ENCODE results near the gene PLPP4. TPM values are rescaled to one million over a fixed set of nuclear protein-coding genes. Genes with fewer than 3 reads are reported as not detected.

The PLPP4 gene
- total RNA-seq, 1 experiment from 2014 or later, result not detected

DNA sequence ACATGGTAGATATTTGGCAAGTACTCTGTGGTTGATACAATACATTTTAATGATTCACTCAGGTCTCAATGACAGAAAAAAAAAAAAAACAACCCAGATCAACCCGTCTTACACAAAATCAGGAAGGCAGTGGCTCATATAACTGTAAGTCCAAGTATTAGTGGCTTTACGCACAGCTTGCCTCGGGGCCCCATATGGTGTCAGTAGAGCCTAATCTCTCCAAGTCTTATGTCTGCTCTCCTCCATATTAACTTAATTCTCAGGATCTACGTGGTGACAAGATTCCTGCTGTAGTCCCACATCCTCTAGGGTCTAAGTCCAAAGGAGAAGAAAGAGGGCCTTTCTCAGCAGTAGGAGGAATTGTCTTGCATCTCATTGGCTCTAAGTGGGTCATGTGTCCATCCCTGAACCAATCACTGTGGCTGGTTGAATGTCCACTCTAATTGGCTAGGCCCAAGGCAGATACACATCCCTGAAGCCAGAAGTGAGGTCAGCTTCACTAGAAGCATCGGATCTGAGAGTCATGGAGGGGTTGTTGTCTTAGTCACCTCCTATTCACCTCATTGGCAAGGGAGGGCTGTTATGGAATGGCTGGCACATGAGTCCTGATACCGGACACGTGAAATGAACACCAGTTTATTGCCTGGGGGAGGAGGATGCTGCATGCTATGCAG lies 20.5 kb upstream of the PLPP4 start:
- TF ChIP-seq CTCF (conservative IDR thresholded peaks at IDR 0.05), result no peak
- no peak for TF ChIP-seq EZH2 (IDR thresholded peaks at IDR 0.05; ENCODE audit: low read depth)
- H3K4me3 ChIP-seq, result no peak overlapping the region
- intact Hi-C loops (cut with micrococcal nuclease; ENCODE audit: unreplicated experiment), result no loop called here
- ChIA-PET POLR2A (ENCODE audit: unreplicated experiment) (no interaction called here), CTCF (no interaction called here)
- H3K9me3 ChIP-seq (ENCODE audit: insufficient read depth, low read depth), result no peaks in the 10 kb centered on the region
- no peak for DNase-seq
- no peak overlapping the region for H2AFZ ChIP-seq
- H3K4me1 ChIP-seq (replicated peaks; ENCODE audit: insufficient read depth), result no peaks in the 10 kb centered on the region
- H4K20me1 ChIP-seq (ENCODE audit: insufficient read depth), result no peaks in the 10 kb centered on the region
- no peak overlapping the region for H3K4me2 ChIP-seq
- H3K27me3 ChIP-seq (ENCODE audit: insufficient read depth, low read depth), result peaks cover 12% of the 10 kb centered on the region
- H3K9me2 ChIP-seq (ENCODE audit: insufficient read depth), result no peaks in the 10 kb centered on the region
- no TSS peak for BruUV-seq (replicated peaks)
- no peak overlapping the region for H3K27ac ChIP-seq
- no peaks in the 10 kb centered on the region for H3K79me2 ChIP-seq (ENCODE audit: low read depth)
- H3F3A ChIP-seq (ENCODE audit: insufficient read depth, low read depth), result no peaks in the 10 kb centered on the region
- H3K36me3 ChIP-seq (ENCODE audit: low read depth), result no peaks in the 10 kb centered on the region

DNA sequence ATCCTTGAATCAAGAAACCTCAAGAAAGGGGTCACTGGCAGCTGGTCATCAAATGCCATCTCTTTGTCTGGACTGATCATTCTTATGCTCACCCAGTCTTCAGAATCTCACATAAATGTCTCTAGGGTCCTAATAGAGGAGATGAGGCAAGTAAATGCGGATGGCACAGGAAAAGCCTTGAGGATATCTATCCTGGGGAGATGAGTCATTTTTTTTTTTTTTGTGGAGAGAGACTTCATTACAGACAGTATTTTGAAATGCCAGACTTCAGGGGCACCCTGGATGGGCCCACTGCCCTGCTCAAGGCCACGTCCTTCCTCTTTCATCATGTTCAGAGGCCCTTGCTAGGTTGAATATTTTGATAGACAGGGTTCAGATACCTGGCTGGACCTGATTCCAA lies 19.5 kb upstream of the PLPP4 start:
- Histone ChIP-seq H3K9me2 (ENCODE audit: insufficient read depth) (no peaks in the 10 kb centered on the region), H3K9me3 (ENCODE audit: insufficient read depth, low read depth) (no peaks in the 10 kb centered on the region), H3K27me3 (ENCODE audit: insufficient read depth, low read depth) (peaks cover 6% of the 10 kb centered on the region), H3K27ac (no peak overlapping the region), H3K4me2 (no peak overlapping the region), H2AFZ (no peak overlapping the region), H3K4me1 (replicated peaks; ENCODE audit: insufficient read depth) (no peaks in the 10 kb centered on the region), H3K4me3 (no peak overlapping the region), H3K36me3 (ENCODE audit: low read depth) (no peaks in the 10 kb centered on the region), H4K20me1 (ENCODE audit: insufficient read depth) (no peaks in the 10 kb centered on the region), H3F3A (ENCODE audit: insufficient read depth, low read depth) (no peaks in the 10 kb centered on the region), H3K79me2 (ENCODE audit: low read depth) (no peaks in the 10 kb centered on the region)
- POLR2A ChIA-PET (ENCODE audit: unreplicated experiment), result no interaction called here
- TF ChIP-seq EZH2 (IDR thresholded peaks at IDR 0.05; ENCODE audit: low read depth), result no peak
- no peak for TF ChIP-seq CTCF (conservative IDR thresholded peaks at IDR 0.05)
- CTCF ChIA-PET, result no interaction called here
- no peak for DNase-seq
- no TSS peak for BruUV-seq (replicated peaks)
- intact Hi-C loops (cut with micrococcal nuclease; ENCODE audit: unreplicated experiment), result no loop called here

GRCh38 chr10:120451968-120452367 lies 5.1 kb upstream of the PLPP4 start:
- TF ChIP-seq CTCF (conservative IDR thresholded peaks at IDR 0.05), result no peak
- TF ChIP-seq EZH2 (IDR thresholded peaks at IDR 0.05; ENCODE audit: low read depth), result no peak
- Histone ChIP-seq H3K9me2 (ENCODE audit: insufficient read depth) (no peaks in the 10 kb centered on the region), H4K20me1 (ENCODE audit: insufficient read depth) (no peaks in the 10 kb centered on the region), H3K79me2 (ENCODE audit: low read depth) (no peaks in the 10 kb centered on the region), H2AFZ (no peak overlapping the region), H3F3A (ENCODE audit: insufficient read depth, low read depth) (no peaks in the 10 kb centered on the region), H3K4me1 (replicated peaks; ENCODE audit: insufficient read depth) (no peaks in the 10 kb centered on the region), H3K27ac (no peak overlapping the region), H3K27me3 (ENCODE audit: insufficient read depth, low read depth) (no peaks in the 10 kb centered on the region), H3K9me3 (ENCODE audit: insufficient read depth, low read depth) (no peaks in the 10 kb centered on the region), H3K36me3 (ENCODE audit: low read depth) (no peaks in the 10 kb centered on the region), H3K4me2 (no peak overlapping the region), H3K4me3 (no peak overlapping the region)
- ChIA-PET POLR2A (ENCODE audit: unreplicated experiment) (no interaction called here), CTCF (no interaction called here)
- intact Hi-C loops (cut with micrococcal nuclease; ENCODE audit: unreplicated experiment), result no loop called here
- no peak for DNase-seq
- BruUV-seq (replicated peaks), result no TSS peak

All from PC-9 (cell line).